Right lung (tissue), 5 donors: Measurements from ENCODE around the gene LYAR. TPM values are rescaled to one million over a fixed set of nuclear protein-coding genes. Genes with fewer than 3 reads are reported as not detected.

ENCODE experiments used
- polyA plus RNA-seq, 5 donors: library from polyadenylated mRNA; unstranded; fragments of 120-200 nt; gene quantifications; one replicate each; pipeline versions ENCODE4 v1.2.1 to v1.2.3, GENCODE V29; 2013; ENCODE audit warnings: inconsistent platforms in 1 of 5, low replicate concordance in 1 of 5; ENCODE audit not compliant: insufficient read length in 5 of 5, insufficient read depth in 1 of 5

The LYAR gene
- polyA plus RNA-seq, 5 donors = 20.0 to 23.0 (median 20.6) TPM

Other genes starting within 250 kb of the LYAR start
- not detected for gene OTOP1, start 63.2 kb downstream of the LYAR start, polyA plus RNA-seq
- gene TMEM128, start 41.9 kb downstream of the LYAR start, polyA plus RNA-seq = 10 to 100 TPM; 39.6 to 49.4 (median 40.5) TPM
- gene ZBTB49, start 97 bp upstream of the LYAR start, polyA plus RNA-seq = 10 to 100 TPM in 2 of 5 donors, 1 to 10 TPM in 3; 8.3 to 12.7 (median 9.8) TPM
- gene NSG1, start 96.9 kb upstream of the LYAR start, polyA plus RNA-seq = 10 to 100 TPM; 59.1 to 75.5 (median 63.2) TPM